HG03095 (cell line): Measurements from ENCODE around the gene NECTIN1.

Experiments
- ATAC-seq: cut with Tn5 transposase; IDR thresholded peaks from one replicate; pipeline ENCODE4 v1.9.1; 2021; ENCODE audit warnings: moderate library complexity; ENCODE audit not compliant: unreplicated experiment

Gene NECTIN1

GRCh38 chr11:119755356-119756071 lies 26.5 kb upstream of the NECTIN1 start:
- ATAC-seq = no peak

GRCh38 chr11:119754656-119755355 lies 25.8 kb upstream of the NECTIN1 start:
- no peak for ATAC-seq

GRCh38 chr11:119754199-119754598 lies 25.2 kb upstream of the NECTIN1 start:
- no peak for ATAC-seq

- no peak for ATAC-seq
Measured at GRCh38 chr11:119752946-119753345, 23.9 kb upstream of the NECTIN1 start.

GRCh38 chr11:119752345-119752871 lies 23.4 kb upstream of the NECTIN1 start:
- no peak for ATAC-seq

GRCh38 chr11:119750056-119750455 lies 21.1 kb upstream of the NECTIN1 start:
- ATAC-seq = no peak

- no peak for ATAC-seq
Measured at GRCh38 chr11:119749006-119749565, 20.1 kb upstream of the NECTIN1 start.

- no peak for ATAC-seq
Measured at GRCh38 chr11:119747868-119748660, 19.1 kb upstream of the NECTIN1 start.

- no peak for ATAC-seq
Measured at GRCh38 chr11:119745776-119746535, 17.0 kb upstream of the NECTIN1 start.

- ATAC-seq = no peak
Measured at GRCh38 chr11:119745112-119745511, 16.1 kb upstream of the NECTIN1 start.

GRCh38 chr11:119744577-119744976 lies 15.6 kb upstream of the NECTIN1 start:
- no peak for ATAC-seq

- no peak for ATAC-seq
Measured at GRCh38 chr11:119743006-119743405, 14.0 kb upstream of the NECTIN1 start.

GRCh38 chr11:119742263-119742861 lies 13.4 kb upstream of the NECTIN1 start:
- no peak for ATAC-seq

- no peak for ATAC-seq
Measured at GRCh38 chr11:119741369-119742262, 12.6 kb upstream of the NECTIN1 start.

- ATAC-seq = no peak
Measured at GRCh38 chr11:119739975-119740374, 11.0 kb upstream of the NECTIN1 start.

- no peak for ATAC-seq
Measured at GRCh38 chr11:119739021-119739703, 10.2 kb upstream of the NECTIN1 start.

GRCh38 chr11:119738059-119738439 lies 9.0 kb upstream of the NECTIN1 start:
- no peak for ATAC-seq

GRCh38 chr11:119737366-119738058 lies 8.5 kb upstream of the NECTIN1 start:
- ATAC-seq = no peak
